ENCODE measurements around the gene SGIP1.

DNA sequence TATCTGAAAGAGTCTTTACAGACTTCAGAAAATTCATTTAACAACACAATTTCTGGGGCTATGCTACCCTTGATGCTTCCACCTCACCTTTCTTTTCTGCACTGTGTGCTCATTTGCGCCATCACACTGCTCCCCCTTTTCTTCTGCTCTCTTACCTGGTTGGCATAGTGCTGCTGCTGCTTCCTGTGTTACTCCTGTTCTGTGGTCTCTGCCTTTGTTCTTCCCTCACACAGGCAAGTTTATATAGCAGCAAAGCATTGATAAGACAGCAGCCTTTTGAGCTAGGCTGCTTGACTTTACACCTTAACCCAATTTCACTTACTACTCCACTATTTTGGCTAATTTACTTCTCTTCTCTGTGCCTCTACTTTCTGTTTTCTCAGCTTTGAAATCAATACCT lies 18.3 kb downstream of the SGIP1 start:
- TF ChIP-seq EZH2phosphoT487 (IDR thresholded peaks at IDR 0.05; ENCODE audit: insufficient read depth, low read depth) (no peak), EZH2 (IDR thresholded peaks at IDR 0.05; ENCODE audit: insufficient read depth, poor library complexity, severe bottlenecking) (no peak)
